GM21717 (cell line): Measurements from ENCODE around the gene PALB2.
A peak's percentile ranks its signal among the peaks of the same experiment; 100 is the strongest.
"Not testable (repeated sequence)": the region's sequence is repeated elsewhere in the genome, so short reads cannot be mapped to it uniquely, and the experiment has no call there.

Experiments used
- ATAC-seq: cut with Tn5 transposase; IDR thresholded peaks from one replicate; pipeline ENCODE4 v1.9.1; 2021; ENCODE audit warnings: mild to moderate bottlenecking, moderate library complexity; ENCODE audit not compliant: unreplicated experiment

PALB2 gene

GRCh38 chr16:23650674-23651416, 9.7 kb upstream of the PALB2 start:
- ATAC-seq: no peak

- ATAC-seq: no peak
Measured at GRCh38 chr16:23642246-23642774, 1.2 kb upstream of the PALB2 start.

GRCh38 chr16:23640615-23640930, 537 bp downstream of the PALB2 start:
- ATAC-seq: no peak

- no peak for ATAC-seq
Measured at GRCh38 chr16:23635958-23636357, 5.2 kb downstream of the PALB2 start.

- no peak for ATAC-seq
Measured at GRCh38 chr16:23634461-23635036, 6.6 kb downstream of the PALB2 start.

GRCh38 chr16:23631874-23632273, 9.2 kb downstream of the PALB2 start:
- ATAC-seq: not testable (repeated sequence)

GRCh38 chr16:23629516-23629915, 11.6 kb downstream of the PALB2 start:
- ATAC-seq: no peak

GRCh38 chr16:23624092-23624491, 17.0 kb downstream of the PALB2 start:
- ATAC-seq: no peak

GRCh38 chr16:23615805-23616204, 25.3 kb downstream of the PALB2 start:
- ATAC-seq: no peak

GRCh38 chr16:23611936-23612335, 29.2 kb downstream of the PALB2 start:
- no peak for ATAC-seq

GRCh38 chr16:23610905-23611304, 30.2 kb downstream of the PALB2 start:
- ATAC-seq: not testable (repeated sequence)

- ATAC-seq: no peak
Measured at GRCh38 chr16:23609929-23610328, 31.2 kb downstream of the PALB2 start.

- no peak for ATAC-seq
Measured at GRCh38 chr16:23608194-23608593, 32.9 kb downstream of the PALB2 start.

GRCh38 chr16:23607726-23608125, 33.4 kb downstream of the PALB2 start:
- ATAC-seq: no peak

GRCh38 chr16:23597003-23597756, 43.9 kb downstream of the PALB2 start:
- ATAC-seq: no peak

- peak; percentile 92 for ATAC-seq
Measured at GRCh38 chr16:23595951-23596720, 45.0 kb downstream of the PALB2 start, which contains the start of gene NDUFAB1. NDUFAB1 (minus strand) TSS chr16:23596316; CDS start chr16:23596290, 26 bp downstream.

GRCh38 chr16:23595246-23595950, 45.7 kb downstream of the PALB2 start:
- ATAC-seq: no peak

- no peak for ATAC-seq
Measured at GRCh38 chr16:23594186-23594585, 46.9 kb downstream of the PALB2 start.

GRCh38 chr16:23590181-23590580, 50.9 kb downstream of the PALB2 start:
- no peak for ATAC-seq

- ATAC-seq: no peak
Measured at GRCh38 chr16:23587726-23588125, 53.4 kb downstream of the PALB2 start.
